ENCODE results near the gene CWH43. TPM values are rescaled to one million over a fixed set of nuclear protein-coding genes. Genes with fewer than 3 reads are reported as not detected.
"Not testable (repeated sequence)": the region's sequence is repeated elsewhere in the genome, so short reads cannot be mapped to it uniquely, and the experiment has no call there.

Gene CWH43
- polyA plus RNA-seq, 2 of the 4 experiments (the other 2 are of a cell fraction) = not detected

GRCh38 chr4:48954314-48954713, 31.8 kb upstream of the CWH43 start:
- H3K4me2 ChIP-seq = 0 out of 3 replicates have a peak overlapping the region, but pooled peaks have one; percentile 19
- no peak overlapping the region for H3K27ac ChIP-seq
- FAIRE-seq = no peak
- 70% methylated on average over 2 of the region's 2 CpGs for WGBS (ENCODE audit: missing lambda C conversion rate)
- CTCF ChIA-PET = no interaction called here
- TF ChIP-seq ESRRA (IDR thresholded peaks at IDR 0.05; ENCODE audit: borderline replicate concordance, low read length) = no peak
- TF ChIP-seq FOXS1 (CRISPR knock-in tag; IDR thresholded peaks at IDR 0.05) = no peak
- no peak for TF ChIP-seq ZC3H11A (IDR thresholded peaks at IDR 0.05)
- no peak for TF ChIP-seq CEBPB (IDR thresholded peaks at IDR 0.05)
- no peak for TF ChIP-seq JUN (IDR thresholded peaks at IDR 0.05)
- no peak for TF ChIP-seq PBX3 (IDR thresholded peaks at IDR 0.05)
- TF ChIP-seq MYC (IDR thresholded peaks at IDR 0.05; ENCODE audit: borderline replicate concordance, low read length) = no peak
- no peak for TF ChIP-seq HEYL (CRISPR knock-in tag; IDR thresholded peaks at IDR 0.05)
- no peak for TF ChIP-seq NFE2L2 (conservative IDR thresholded peaks at IDR 0.05; ENCODE audit: low read length)
- no peak for TF ChIP-seq MAZ (IDR thresholded peaks at IDR 0.05; ENCODE audit: borderline replicate concordance, low read depth, low read length)
- TF ChIP-seq, protein P1, sequence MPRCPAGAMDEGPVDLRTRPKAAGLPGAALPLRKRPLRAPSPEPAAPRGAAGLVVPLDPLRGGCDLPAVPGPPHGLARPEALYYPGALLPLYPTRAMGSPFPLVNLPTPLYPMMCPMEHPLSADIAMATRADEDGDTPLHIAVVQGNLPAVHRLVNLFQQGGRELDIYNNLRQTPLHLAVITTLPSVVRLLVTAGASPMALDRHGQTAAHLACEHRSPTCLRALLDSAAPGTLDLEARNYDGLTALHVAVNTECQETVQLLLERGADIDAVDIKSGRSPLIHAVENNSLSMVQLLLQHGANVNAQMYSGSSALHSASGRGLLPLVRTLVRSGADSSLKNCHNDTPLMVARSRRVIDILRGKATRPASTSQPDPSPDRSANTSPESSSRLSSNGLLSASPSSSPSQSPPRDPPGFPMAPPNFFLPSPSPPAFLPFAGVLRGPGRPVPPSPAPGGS (IDR thresholded peaks at IDR 0.05) = no peak
- no peak for TF ChIP-seq ATOH8 (CRISPR knock-in tag; IDR thresholded peaks at IDR 0.05; ENCODE audit: low read depth)
- no peak for TF ChIP-seq CBX2 (IDR thresholded peaks at IDR 0.05; ENCODE audit: borderline replicate concordance, low read depth)
- TF ChIP-seq ZNF302 (CRISPR knock-in tag; IDR thresholded peaks at IDR 0.05) = no peak
- no peak for TF ChIP-seq RNF2 (IDR thresholded peaks at IDR 0.05; ENCODE audit: borderline replicate concordance, low read depth)
- no peak for TF ChIP-seq RARB (CRISPR knock-in tag; IDR thresholded peaks at IDR 0.05)
- no peak for TF ChIP-seq CBX8 (IDR thresholded peaks at IDR 0.05)
- TF ChIP-seq REST (IDR thresholded peaks at IDR 0.05) = no peak
- TF ChIP-seq POLR2A (IDR thresholded peaks at IDR 0.05; ENCODE audit: low read length) = no peak
- 0 out of 3 replicates have a peak, but pooled peaks cover 7% of the 10 kb centered on the region for H3K4me1 ChIP-seq
- POLR2A ChIA-PET = no interaction called here
- H3K4me3 ChIP-seq = no peak overlapping the region
- no peak for ATAC-seq
- no peak for DNase-seq (ENCODE audit: low read depth in 1 of 2, low spot score in 1 of 2)
- H3K9me3 ChIP-seq = peaks cover 11% of the 10 kb centered on the region; the same call in 2 of the 3 replicates

- POLR2A ChIA-PET; ATAC-seq; FAIRE-seq; H3K27ac ChIP-seq; H3K4me1 ChIP-seq; H3K4me2 ChIP-seq; H3K4me3 ChIP-seq; H3K9me3 ChIP-seq; DNase-seq (ENCODE audit: low read depth in 1 of 2, low spot score in 1 of 2): not testable (repeated sequence)
- CTCF ChIA-PET = interaction anchor here (1.0 to 1.4 kb wide), 2 partner anchors 13 to 178 kb away, joined by 3 to 5 read pairs; partner anchors contain the start of gene FRYL
- WGBS (ENCODE audit: missing lambda C conversion rate) = 82% methylated on average over 5 of the region's 5 CpGs
Observed at GRCh38 chr4:48957366-48957765, 28.7 kb upstream of the CWH43 start.

Data from A549 (cell line).